ENCODE data around the gene BCDIN3D. TPM values are rescaled to one million over a fixed set of nuclear protein-coding genes. Genes with fewer than 3 reads are reported as not detected.

Gene BCDIN3D
- 1.7 and 2.2 TPM in 2 replicates for total RNA-seq

GRCh38 chr12:49842519-49843352, at the start of gene BCDIN3D:
Gene BCDIN3D (minus strand): TSS chr12:49843106. CDS start chr12:49843087, 19 bp downstream.

GRCh38 chr12:49828133-49829091, 14.5 kb downstream of the BCDIN3D start, which contains the start of gene NCKAP5L:
Gene NCKAP5L (minus strand): TSS chr12:49828413. CDS start chr12:49804044, 24,369 bp downstream.

Other genes starting within 250 kb of the BCDIN3D start
- under 0.01 and 0.34 TPM in 2 replicates for gene FAM186B, start 237.5 kb downstream of the BCDIN3D start, total RNA-seq
- 9.4 TPM in 2 replicates for gene PRPF40B, start 219.5 kb downstream of the BCDIN3D start, total RNA-seq
- gene FMNL3, start 135.7 kb downstream of the BCDIN3D start, total RNA-seq = 14.0 and 15.6 TPM in 2 replicates
- gene TMBIM6, start 101.5 kb downstream of the BCDIN3D start, total RNA-seq = 305 and 320 TPM in 2 replicates
- gene NCKAP5L, start 14.7 kb downstream of the BCDIN3D start, total RNA-seq = 17.1 and 18.9 TPM in 2 replicates
- gene FAIM2, start 60.8 kb upstream of the BCDIN3D start, total RNA-seq = 0.15 and 2.5 TPM in 2 replicates
- not detected in 2 replicates for gene AQP2, start 107.6 kb upstream of the BCDIN3D start, total RNA-seq
- not detected in 2 replicates for gene AQP5, start 118.8 kb upstream of the BCDIN3D start, total RNA-seq
- gene AQP6, start 129.8 kb upstream of the BCDIN3D start, total RNA-seq = not detected in 2 replicates
- 86.7 and 90.4 TPM in 2 replicates for gene RACGAP1, start 182.4 kb upstream of the BCDIN3D start, total RNA-seq
- 1.5 and 1.7 TPM in 2 replicates for gene ASIC1, start 214.5 kb upstream of the BCDIN3D start, total RNA-seq
- 52.1 and 57.5 TPM in 2 replicates for gene SMARCD1, start 242.2 kb upstream of the BCDIN3D start, total RNA-seq

Measured in bronchus fibroblast of lung (primary cell).